HS-27A (cell line): Measurements from ENCODE around the gene CAPZA1.
A peak's percentile ranks its signal among the peaks of the same experiment; 100 is the strongest.

ENCODE experiments used
- DNase-seq: peaks from one replicate; pipeline ENCODE4 v3.0.0-alpha.2; 2012; ENCODE audit warnings: low read depth, missing footprints

Gene CAPZA1

GRCh38 chr1:112715264-112716053 is 95.8 kb downstream of the CAPZA1 start, which contains the start of gene PPM1J:
TSS of gene PPM1J (minus strand) at chr1:112715332. CDS start at chr1:112715301, 31 bp downstream.
- DNase-seq: peak; percentile 83

GRCh38 chr1:112716133-112716720 is 96.6 kb downstream of the CAPZA1 start:
- peak; percentile 86 for DNase-seq

GRCh38 chr1:112717263-112717873 is 97.7 kb downstream of the CAPZA1 start:
- DNase-seq: no peak

- DNase-seq: peak; percentile 34
Observed at GRCh38 chr1:112718691-112719418, 99.2 kb downstream of the CAPZA1 start.

- DNase-seq: no peak
Observed at GRCh38 chr1:112719706-112720105, 100.1 kb downstream of the CAPZA1 start.

- no peak for DNase-seq
Observed at GRCh38 chr1:112720800-112721199, 101.2 kb downstream of the CAPZA1 start.
